HG03064 (cell line): ENCODE data around the gene LTBP1.
"Not testable (repeated sequence)": the region's sequence is repeated elsewhere in the genome, so short reads cannot be mapped to it uniquely, and the experiment has no call there.

Source experiments
- ATAC-seq: cut with Tn5 transposase; IDR thresholded peaks from one replicate; pipeline ENCODE4 v1.9.1; 2021; ENCODE audit warnings: low read depth; ENCODE audit not compliant: unreplicated experiment

Gene LTBP1

GRCh38 chr2:33389695-33390094, 442.9 kb downstream of the LTBP1 start:
- ATAC-seq = not testable (repeated sequence)

GRCh38 chr2:33391529-33392255, 444.9 kb downstream of the LTBP1 start:
- no peak for ATAC-seq

GRCh38 chr2:33392366-33392765, 445.6 kb downstream of the LTBP1 start:
- ATAC-seq = no peak

GRCh38 chr2:33395034-33395433, 448.3 kb downstream of the LTBP1 start:
- no peak for ATAC-seq

- ATAC-seq = no peak
Measured at GRCh38 chr2:33395655-33396249, 449.0 kb downstream of the LTBP1 start.

GRCh38 chr2:33404321-33404720, 457.6 kb downstream of the LTBP1 start:
- no peak for ATAC-seq

GRCh38 chr2:33406622-33407021, 459.9 kb downstream of the LTBP1 start:
- ATAC-seq = no peak

- no peak for ATAC-seq
Measured at GRCh38 chr2:33408109-33408508, 461.4 kb downstream of the LTBP1 start.

GRCh38 chr2:33409417-33409955, 462.7 kb downstream of the LTBP1 start:
- no peak for ATAC-seq

GRCh38 chr2:33411765-33412164, 465.0 kb downstream of the LTBP1 start:
- no peak for ATAC-seq

- no peak for ATAC-seq
Measured at GRCh38 chr2:33412920-33413319, 466.2 kb downstream of the LTBP1 start.

- no peak for ATAC-seq
Measured at GRCh38 chr2:33419581-33420200, 472.9 kb downstream of the LTBP1 start.

GRCh38 chr2:33420726-33421125, 474.0 kb downstream of the LTBP1 start:
- no peak for ATAC-seq

GRCh38 chr2:33421820-33422219, 475.1 kb downstream of the LTBP1 start:
- ATAC-seq = no peak

- no peak for ATAC-seq
Measured at GRCh38 chr2:33425161-33425560, 478.4 kb downstream of the LTBP1 start.

GRCh38 chr2:33425586-33426031, 478.9 kb downstream of the LTBP1 start:
- ATAC-seq = no peak

GRCh38 chr2:33426666-33427231, 480.0 kb downstream of the LTBP1 start:
- no peak for ATAC-seq

GRCh38 chr2:33430077-33430476, 483.3 kb downstream of the LTBP1 start:
- ATAC-seq = no peak

- no peak for ATAC-seq
Measured at GRCh38 chr2:33430856-33431255, 484.1 kb downstream of the LTBP1 start.

GRCh38 chr2:33432871-33433270, 486.1 kb downstream of the LTBP1 start:
- ATAC-seq = no peak
